Measurements from ENCODE around the gene LAIR2. TPM values are rescaled to one million over a fixed set of nuclear protein-coding genes. Genes with fewer than 3 reads are reported as not detected.
A peak's percentile ranks its signal among the peaks of the same experiment; 100 is the strongest.

Gene LAIR2
- polyA plus RNA-seq, 3 donors = 0.38 TPM; not detected in 2

DNA sequence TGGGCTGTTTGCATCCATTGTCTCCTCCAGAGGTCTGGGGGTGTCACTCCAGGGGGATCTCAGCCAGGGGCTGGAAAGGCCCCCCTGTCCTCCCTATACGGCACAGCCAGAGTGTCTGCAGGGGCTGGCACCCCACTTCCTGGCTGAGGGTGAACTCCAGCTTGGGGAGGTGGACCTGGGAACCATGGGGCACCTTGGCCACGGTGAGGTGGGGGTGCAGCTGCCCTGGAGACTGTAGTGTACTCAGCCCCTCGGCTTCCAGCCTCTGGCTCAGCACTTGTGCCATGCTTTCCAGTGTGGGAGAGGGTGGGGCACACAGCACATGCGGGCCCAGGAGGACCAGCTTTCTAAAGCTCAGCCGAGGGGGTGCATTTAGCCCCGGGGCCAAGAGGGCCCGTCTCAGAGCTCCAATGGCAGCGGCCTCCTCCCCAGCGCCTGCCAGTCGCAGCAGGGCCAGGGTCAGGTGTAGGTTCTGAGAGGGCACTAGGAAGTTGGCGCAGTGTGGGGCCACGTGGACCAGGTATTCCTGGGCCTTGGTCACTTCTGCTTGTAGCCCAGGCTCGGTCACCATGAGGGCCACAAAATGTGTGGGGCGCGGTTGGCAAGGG lies 40.5 kb upstream of the LAIR2 start:
- TF ChIP-seq, protein P1, sequence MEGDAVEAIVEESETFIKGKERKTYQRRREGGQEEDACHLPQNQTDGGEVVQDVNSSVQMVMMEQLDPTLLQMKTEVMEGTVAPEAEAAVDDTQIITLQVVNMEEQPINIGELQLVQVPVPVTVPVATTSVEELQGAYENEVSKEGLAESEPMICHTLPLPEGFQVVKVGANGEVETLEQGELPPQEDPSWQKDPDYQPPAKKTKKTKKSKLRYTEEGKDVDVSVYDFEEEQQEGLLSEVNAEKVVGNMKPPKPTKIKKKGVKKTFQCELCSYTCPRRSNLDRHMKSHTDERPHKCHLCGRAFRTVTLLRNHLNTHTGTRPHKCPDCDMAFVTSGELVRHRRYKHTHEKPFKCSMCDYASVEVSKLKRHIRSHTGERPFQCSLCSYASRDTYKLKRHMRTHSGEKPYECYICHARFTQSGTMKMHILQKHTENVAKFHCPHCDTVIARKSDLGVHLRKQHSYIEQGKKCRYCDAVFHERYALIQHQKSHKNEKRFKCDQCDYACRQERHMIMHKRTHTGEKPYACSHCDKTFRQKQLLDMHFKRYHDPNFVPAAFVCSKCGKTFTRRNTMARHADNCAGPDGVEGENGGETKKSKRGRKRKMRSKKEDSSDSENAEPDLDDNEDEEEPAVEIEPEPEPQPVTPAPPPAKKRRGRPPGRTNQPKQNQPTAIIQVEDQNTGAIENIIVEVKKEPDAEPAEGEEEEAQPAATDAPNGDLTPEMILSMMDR (IDR thresholded peaks at IDR 0.05) = no peak
- H3K9me3 Mint-ChIP-seq = peaks cover 0 to 14% (median 9%) of the 10 kb centered on the region in 7 donors
- H3K4me3 Mint-ChIP-seq = peak overlapping the region in 1 of 2 donors; percentile 62
- DNase-seq = no peak
- H3K27ac Mint-ChIP-seq = peak overlapping the region; percentile 54 to 86 (median 70)
- Histone ChIP-seq H3K4me3 (replicated peaks in 1 of 3; ENCODE audit: low read depth in 2 of 3, low read length in 3 of 3) (peak overlapping the region in 2 of 3 experiments; percentile 31 to 89), H3K9ac (ENCODE audit: insufficient read depth, low read length, poor library complexity, severe bottlenecking) (peak overlapping the region; percentile 74), H4K20me1 (ENCODE audit: insufficient read depth, low read length) (peaks cover 57% of the 10 kb centered on the region), H3K9me3 (replicated peaks in 1 of 2; ENCODE audit: control insufficient read depth in 1 of 2, insufficient read depth in 1 of 2, low read length in 2 of 2) (peaks cover 0 to 3% of the 10 kb centered on the region in 2 donors), H3K4me2 (replicated peaks; ENCODE audit: extremely low read depth, low read length, poor library complexity, severe bottlenecking) (peak overlapping the region; percentile 94), H2AFZ (ENCODE audit: insufficient read depth, low read depth, low read length, poor library complexity, severe bottlenecking) (no peak overlapping the region), H3K27me3 (ENCODE audit: control insufficient read depth in 2 of 2, insufficient read depth in 2 of 2, low read length in 2 of 2) (peaks cover 0 to 11% of the 10 kb centered on the region in 2 donors), H3K36me3 (replicated peaks in 1 of 2; ENCODE audit: control insufficient read depth in 1 of 2, insufficient read depth in 2 of 2, low read length in 2 of 2) (peaks cover 50% of the 10 kb centered on the region in 2 donors), H3K4me1 (ENCODE audit: control insufficient read depth in 1 of 2, insufficient read depth in 2 of 2, low read length in 2 of 2) (peaks cover 33 to 42% of the 10 kb centered on the region in 2 donors), H3K79me2 (ENCODE audit: insufficient read depth, low read length) (peaks cover 31% of the 10 kb centered on the region), H3K27ac (ENCODE audit: low read depth in 1 of 2, low read length in 2 of 2) (peak overlapping the region; percentile 83 to 87)
- peaks cover 10 to 21% (median 21%) of the 10 kb centered on the region in 3 donors for H3K27me3 Mint-ChIP-seq (ENCODE audit: low read depth in 3 of 3)
- peaks cover 38 to 45% of the 10 kb centered on the region in 2 donors for H3K36me3 Mint-ChIP-seq
- H3K4me1 Mint-ChIP-seq = peaks cover 32% of the 10 kb centered on the region
- intact Hi-C loops (cut with micrococcal nuclease) = loop anchor here in 1 of 2 donors (2.0 kb wide), 1 partner anchor 13 kb away; the partner anchor contains the start of gene LENG8
- WGBS (ENCODE audit: insufficient coverage) = 88% methylated on average over 12 of the region's 15 CpGs

GRCh38 chr19:54462655-54463530 lies 39.7 kb upstream of the LAIR2 start:
- DNase-seq = peak; percentile 69 to 75 (median 74)
- H3K36me3 ChIP-seq (replicated peaks in 1 of 2; ENCODE audit: control insufficient read depth in 1 of 2, insufficient read depth in 2 of 2, low read length in 2 of 2) = peaks cover 42 to 43% of the 10 kb centered on the region in 2 donors
- peaks cover 0 to 3% of the 10 kb centered on the region in 2 donors for H3K9me3 ChIP-seq (replicated peaks in 1 of 2; ENCODE audit: control insufficient read depth in 1 of 2, insufficient read depth in 1 of 2, low read length in 2 of 2)
- peaks cover 50% of the 10 kb centered on the region for H4K20me1 ChIP-seq (ENCODE audit: insufficient read depth, low read length)
- peak overlapping the region; percentile 32 to 89 (median 66) for H3K4me3 ChIP-seq (replicated peaks in 1 of 3; ENCODE audit: low read depth in 2 of 3, low read length in 3 of 3)
- peak overlapping the region; percentile 94 for H3K4me2 ChIP-seq (replicated peaks; ENCODE audit: extremely low read depth, low read length, poor library complexity, severe bottlenecking)
- TF ChIP-seq, protein P1 (IDR thresholded peaks at IDR 0.05) = peak; percentile 49
- H3K27ac ChIP-seq (ENCODE audit: low read depth in 1 of 2, low read length in 2 of 2) = peak overlapping the region; percentile 83 to 87
- WGBS (ENCODE audit: insufficient coverage) = 7% methylated on average over 91 of the region's 91 CpGs
- peak overlapping the region; percentile 63 to 96 (median 78) for H3K27ac Mint-ChIP-seq
- peaks cover 26% of the 10 kb centered on the region for H3K79me2 ChIP-seq (ENCODE audit: insufficient read depth, low read length)
- H3K9me3 Mint-ChIP-seq = peaks cover 0 to 16% (median 9%) of the 10 kb centered on the region in 7 donors
- intact Hi-C loops (cut with micrococcal nuclease) = loop anchor here in 1 of 2 donors (2.0 kb wide), 1 partner anchor 14 kb away; the partner anchor contains the start of gene LENG8
- H3K4me1 Mint-ChIP-seq = peaks cover 32% of the 10 kb centered on the region
- peak overlapping the region; percentile 51 to 85 for H3K4me3 Mint-ChIP-seq
- H3K27me3 Mint-ChIP-seq (ENCODE audit: low read depth in 3 of 3) = peaks cover 11 to 27% (median 27%) of the 10 kb centered on the region in 3 donors
- peaks cover 32 to 38% of the 10 kb centered on the region in 2 donors for H3K36me3 Mint-ChIP-seq
- peaks cover 0 to 18% of the 10 kb centered on the region in 2 donors for H3K27me3 ChIP-seq (ENCODE audit: control insufficient read depth in 2 of 2, insufficient read depth in 2 of 2, low read length in 2 of 2)
- H2AFZ ChIP-seq (ENCODE audit: insufficient read depth, low read depth, low read length, poor library complexity, severe bottlenecking) = peak overlapping the region; percentile 60
- H3K9ac ChIP-seq (ENCODE audit: insufficient read depth, low read length, poor library complexity, severe bottlenecking) = peak overlapping the region; percentile 74
- peaks cover 33 to 42% of the 10 kb centered on the region in 2 donors for H3K4me1 ChIP-seq (ENCODE audit: control insufficient read depth in 1 of 2, insufficient read depth in 2 of 2, low read length in 2 of 2)
